Measurements from ENCODE around the gene ZNF138.

- TF ChIP-seq MXI1 (conservative IDR thresholded peaks at IDR 0.05; ENCODE audit: poor library complexity, severe bottlenecking) (peak; percentile 88), CTCF (IDR thresholded peaks at IDR 0.05; ENCODE audit: poor library complexity, severe bottlenecking) (peak; percentile 57), EZH2 (IDR thresholded peaks at IDR 0.05; ENCODE audit: borderline replicate concordance, insufficient read depth, low read length, poor library complexity, severe bottlenecking) (no peak), TAF1 (IDR thresholded peaks at IDR 0.05; ENCODE audit: low read depth) (peak; percentile 92), SMC3 (conservative IDR thresholded peaks at IDR 0.05; ENCODE audit: poor library complexity) (no peak), POLR2AphosphoS5 (IDR thresholded peaks at IDR 0.05) (peak; percentile 98), EP300 (conservative IDR thresholded peaks at IDR 0.05; ENCODE audit: poor library complexity, severe bottlenecking) (peak; percentile 72)
These were observed at the start of gene ZNF138 for GRCh38 chr7:64794171-64794844.

All from neural cell (in vitro differentiated cells).